NCI-H187 treated with DMSO at 0.1 percent for 48 hours (cell line): ENCODE measurements around the gene MAPT.
"Not testable (repeated sequence)": the region's sequence is repeated elsewhere in the genome, so short reads cannot be mapped to it uniquely, and the experiment has no call there.

Experiments used
- DNase-seq: peaks from one replicate; lab custom pipeline; 2025; lab: John Stamatoyannopoulos, UW

The MAPT gene

DNA sequence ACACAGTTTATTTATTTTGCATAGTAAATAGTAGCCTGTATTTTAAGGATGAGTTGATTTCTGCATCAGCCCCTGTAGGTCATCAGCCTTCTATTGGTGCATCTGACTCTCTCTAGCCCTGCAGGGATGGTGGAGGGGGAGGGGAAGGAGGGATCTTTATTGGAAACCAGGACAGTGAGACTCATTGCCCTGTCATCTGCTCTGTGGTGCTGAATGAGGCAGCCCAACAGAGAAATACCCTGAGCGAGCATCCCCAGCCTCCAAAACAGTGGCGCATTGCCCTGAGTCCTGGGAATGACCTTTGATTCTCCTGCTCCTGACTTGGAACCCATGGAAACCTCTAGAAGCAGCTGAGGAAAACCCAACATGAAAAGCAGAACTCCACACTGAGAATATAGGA lies 59.2 kb downstream of the MAPT start:
- DNase-seq, result no peak

DNA sequence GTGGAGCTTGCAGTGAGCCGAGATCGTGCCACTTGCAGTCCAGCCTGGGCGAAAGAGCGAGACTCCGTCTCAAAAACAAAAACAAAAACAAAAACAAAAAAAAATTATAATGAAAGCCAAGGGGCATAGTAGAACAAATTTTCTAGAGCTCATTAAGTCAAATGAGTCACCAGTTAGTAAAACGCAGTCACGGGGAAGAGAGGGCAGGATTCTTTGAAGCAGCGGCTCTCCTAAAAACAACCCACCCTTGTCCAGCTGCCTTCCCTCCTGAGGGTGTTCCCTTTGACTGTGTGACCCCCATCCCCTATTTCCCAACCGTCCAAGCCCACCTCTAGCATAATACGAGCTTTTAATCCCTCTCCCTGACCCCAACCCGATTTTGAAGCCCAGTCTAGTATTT lies 60.6 kb downstream of the MAPT start:
- DNase-seq, result no peak

DNA sequence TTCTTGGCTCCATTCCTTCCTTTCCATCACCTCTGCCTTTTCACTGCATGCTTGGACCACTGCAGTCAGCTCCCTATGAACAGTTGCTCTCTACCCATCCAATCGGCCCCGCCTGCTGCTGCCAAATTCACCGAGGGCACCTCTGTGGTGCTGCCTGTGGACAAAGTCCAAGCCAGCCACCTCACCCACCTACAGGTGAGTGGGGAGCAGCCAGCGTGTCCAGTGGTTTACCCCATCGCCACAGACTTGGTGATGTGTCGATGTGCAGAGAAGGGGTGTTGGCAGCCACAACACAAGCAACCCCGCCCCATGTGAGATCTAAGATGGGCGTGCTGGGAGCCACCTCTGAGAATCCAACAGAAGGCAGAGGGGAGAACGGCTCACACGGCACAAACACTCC lies 61.0 kb downstream of the MAPT start:
- no peak for DNase-seq

DNA sequence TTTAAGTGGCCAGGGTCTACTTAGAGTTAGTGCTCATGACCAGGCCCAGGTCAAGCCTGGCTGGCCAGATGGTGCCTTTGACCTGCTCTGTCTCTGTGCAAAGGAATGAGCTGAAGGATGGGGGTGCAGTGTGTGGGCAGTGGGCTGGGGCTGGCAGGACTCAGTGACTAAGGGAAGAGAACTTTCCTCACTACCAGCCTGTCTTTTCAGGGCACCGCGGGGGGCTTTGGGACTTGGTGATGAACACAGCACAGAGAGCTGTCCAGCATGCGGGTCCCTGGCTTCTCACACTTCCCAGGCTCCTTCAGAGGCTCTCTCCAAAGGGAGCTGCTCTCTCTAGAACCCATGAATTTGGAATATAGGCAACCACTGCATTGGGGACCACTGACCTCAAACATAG lies 61.7 kb downstream of the MAPT start:
- no peak for DNase-seq

DNA sequence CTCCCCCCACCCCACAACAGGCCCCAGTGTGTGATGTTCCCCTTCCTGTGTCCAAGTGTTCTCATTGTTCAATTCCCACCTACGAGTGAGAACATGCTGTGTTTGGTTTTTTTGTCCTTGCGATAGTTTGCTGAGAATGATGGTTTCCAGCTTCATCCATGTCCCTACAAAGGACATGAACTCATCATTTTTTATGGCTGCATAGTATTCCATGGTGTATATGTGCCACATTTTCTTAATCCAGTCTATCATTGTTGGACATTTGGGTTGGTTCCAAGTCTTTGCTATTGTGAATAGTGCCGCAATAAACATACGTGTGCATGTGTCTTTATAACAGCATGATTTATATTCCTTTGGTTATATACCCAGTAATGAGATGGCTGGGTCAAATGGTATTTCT lies 62.4 kb downstream of the MAPT start:
- not testable (repeated sequence) for DNase-seq

DNA sequence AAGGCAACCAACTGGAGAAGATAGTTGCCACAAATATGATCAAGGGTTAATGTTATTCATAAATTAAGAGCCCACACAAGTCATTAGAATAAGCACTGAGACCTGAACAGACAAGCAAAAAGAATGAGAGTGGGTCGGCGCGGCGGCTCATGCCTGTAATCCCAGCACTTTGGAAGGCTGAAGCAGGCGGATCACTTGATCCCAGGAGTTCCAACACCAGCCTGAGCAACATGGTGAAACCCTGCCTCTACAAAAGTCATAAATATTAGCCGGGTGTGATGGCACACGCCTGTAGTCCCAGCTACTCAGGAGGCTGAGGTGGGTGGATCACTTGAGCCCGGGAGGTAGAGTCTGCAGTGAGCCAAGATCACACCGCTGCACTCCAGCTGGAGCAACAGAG lies 64.0 kb downstream of the MAPT start:
- no peak for DNase-seq

DNA sequence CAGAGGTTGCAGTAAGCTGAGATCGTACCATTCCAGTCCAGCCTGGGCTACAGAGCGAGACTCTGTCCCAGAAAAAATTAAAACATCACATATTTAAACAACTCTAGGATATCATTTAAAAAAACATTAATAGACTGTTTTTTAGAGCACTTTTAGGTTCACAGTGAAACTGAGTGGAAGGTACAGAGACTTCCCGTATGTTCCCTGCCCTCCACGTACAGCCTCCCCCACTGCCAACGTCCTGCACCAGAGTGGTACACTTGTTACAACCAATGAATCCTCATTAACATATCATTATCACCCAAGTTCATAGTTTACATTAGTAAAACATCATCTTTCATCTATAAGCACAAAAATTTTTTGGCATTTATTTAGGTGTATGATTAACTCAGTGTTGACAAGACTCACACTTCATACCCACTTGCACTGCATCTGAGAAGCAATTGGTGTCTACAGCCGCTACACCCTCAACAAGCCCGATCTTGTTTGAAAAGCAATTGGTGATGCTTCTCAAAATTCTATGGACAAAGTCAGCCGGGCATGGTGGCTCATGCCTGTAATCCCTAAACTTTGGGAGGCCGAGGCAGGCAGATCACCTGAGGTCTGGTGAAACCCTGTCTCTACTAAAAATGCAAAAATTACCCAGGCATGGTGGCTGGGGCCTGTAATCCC lies 64.8 kb downstream of the MAPT start:
- DNase-seq, result no peak

DNA sequence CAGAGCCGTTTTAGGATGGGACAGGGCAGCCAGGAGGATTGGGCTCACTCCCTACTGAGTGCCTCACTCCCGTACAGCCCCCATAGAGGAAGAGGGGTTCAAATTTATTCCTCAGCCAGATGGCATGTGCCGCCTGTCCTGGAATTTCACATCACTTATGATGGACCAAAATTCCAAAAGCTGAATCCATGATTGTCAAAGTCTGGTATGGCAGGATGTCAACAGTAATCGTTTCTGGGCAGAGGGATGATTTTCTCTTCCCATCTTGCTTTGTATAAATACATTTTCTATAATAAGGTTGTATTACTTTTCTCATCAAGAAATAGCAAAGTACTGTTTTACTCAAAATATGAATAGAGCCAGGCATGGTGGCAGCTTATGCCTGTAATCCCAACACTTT lies 66.0 kb downstream of the MAPT start:
- DNase-seq, result no peak

DNA sequence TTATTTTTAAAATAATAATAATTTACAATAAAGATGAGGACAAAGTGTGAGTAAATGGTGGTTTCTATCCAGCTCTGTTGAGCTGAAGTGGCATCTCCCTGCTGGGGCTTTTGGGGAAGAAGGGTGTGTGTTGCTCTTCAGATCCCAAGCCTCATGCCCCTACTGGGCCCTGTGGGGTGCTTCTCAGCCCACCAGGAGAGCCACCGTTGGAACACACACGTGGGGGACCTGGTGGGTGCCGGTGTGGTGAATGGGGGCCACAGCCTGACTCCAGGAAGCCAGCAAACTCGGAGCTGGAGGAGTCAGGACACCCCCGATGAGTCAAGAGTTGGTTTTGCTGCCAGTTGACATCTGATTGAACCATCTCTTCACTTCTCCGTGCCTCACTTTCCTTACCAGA lies 66.9 kb downstream of the MAPT start:
- DNase-seq, result no peak

DNA sequence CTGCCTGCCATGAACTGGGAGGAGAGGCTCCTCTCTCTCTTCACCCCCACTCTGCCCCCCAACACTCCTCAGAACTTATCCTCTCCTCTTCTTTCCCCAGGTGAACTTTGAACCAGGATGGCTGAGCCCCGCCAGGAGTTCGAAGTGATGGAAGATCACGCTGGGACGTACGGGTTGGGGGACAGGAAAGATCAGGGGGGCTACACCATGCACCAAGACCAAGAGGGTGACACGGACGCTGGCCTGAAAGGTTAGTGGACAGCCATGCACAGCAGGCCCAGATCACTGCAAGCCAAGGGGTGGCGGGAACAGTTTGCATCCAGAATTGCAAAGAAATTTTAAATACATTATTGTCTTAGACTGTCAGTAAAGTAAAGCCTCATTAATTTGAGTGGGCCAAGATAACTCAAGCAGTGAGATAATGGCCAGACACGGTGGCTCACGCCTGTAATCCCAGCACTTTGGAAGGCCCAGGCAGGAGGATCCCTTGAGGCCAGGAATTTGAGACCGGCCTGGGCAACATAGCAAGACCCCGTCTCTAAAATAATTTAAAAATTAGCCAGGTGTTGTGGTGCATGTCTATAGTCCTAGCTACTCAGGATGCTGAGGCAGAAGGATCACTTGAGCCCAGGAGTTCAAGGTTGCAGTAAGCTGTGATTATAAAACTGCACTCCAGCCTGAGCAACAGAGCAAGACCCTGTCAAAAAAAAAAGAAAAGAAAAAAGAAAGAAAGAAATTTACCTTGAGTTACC lies 68.0 kb downstream of the MAPT start:
- DNase-seq, result no peak

DNA sequence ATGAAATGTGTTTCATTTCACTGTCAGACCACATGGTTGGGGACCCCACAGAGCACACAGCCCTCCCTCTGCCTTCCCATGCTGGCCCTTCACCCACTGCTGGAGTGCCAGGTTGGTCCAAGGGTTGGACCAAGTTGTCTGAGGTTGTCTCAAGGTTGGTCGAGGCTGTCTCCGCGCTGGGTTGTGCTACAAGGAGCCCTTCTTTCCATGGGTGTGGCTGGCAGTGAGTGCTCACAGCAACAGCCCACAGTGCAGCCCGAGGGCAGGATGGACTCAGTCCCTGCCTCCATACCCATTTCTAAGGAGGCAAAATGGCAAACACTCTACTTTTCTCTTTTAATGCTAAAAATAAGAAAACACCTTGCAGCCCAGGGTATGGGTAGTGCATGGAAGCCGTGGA lies 68.9 kb downstream of the MAPT start:
- no peak for DNase-seq

DNA sequence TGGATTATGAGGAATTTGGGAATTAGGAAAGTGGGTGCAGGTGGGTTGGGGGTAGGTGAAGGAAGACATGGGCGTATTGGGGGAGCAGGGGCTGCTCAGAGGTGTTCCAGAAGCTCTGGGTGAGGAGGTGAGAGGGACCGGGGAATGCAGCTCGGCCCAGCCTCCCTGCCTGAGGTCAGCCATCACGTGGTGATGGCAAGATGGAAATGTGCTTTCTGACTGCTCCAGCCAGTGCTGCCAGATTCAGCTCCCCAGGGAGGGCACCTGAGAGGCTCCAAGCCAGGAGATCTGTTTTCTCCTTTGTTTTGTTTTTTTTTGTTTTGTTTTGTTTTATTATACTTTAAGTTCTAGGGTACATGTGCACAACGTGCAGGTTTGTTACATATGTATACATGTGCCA lies 69.5 kb downstream of the MAPT start:
- DNase-seq, result no peak

DNA sequence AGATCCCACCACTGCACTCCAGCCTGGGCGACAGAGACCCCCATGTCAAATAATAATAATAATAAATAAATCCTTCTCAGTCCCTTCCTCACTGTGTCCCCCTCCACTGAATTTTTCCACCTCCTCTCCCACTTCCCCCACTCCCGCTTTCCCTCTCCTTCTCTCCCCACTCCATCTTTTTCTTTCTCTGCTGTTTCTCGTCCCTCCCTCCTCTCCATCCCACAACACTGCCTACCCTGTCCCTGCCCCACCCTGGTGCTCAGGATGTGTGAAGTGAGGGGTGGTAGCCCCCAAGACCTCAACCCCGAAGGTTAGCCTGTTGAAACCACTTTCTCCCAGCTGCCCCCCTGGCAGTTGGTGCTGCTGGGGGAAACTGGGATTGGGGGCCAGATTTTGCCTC lies 70.3 kb downstream of the MAPT start:
- DNase-seq, result no peak

DNA sequence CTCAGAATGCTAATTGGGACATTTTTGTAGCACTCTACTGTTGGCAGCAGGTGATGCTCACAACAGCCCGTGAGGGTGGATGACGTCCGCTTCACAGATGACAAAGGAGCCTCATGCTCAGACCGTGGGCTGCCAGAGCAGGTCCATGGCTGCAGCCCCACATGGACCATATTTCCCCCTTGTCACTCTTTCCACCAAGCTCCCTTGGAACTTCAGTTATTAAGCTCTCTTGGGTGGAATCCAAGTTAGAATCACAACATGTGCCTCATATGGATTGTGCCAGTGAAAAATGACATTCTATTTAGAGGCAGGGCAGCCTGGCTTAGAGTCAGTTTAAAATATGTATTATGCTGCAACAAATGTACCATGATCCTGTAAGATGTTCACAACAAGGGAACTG lies 71.5 kb downstream of the MAPT start:
- DNase-seq, result no peak

DNA sequence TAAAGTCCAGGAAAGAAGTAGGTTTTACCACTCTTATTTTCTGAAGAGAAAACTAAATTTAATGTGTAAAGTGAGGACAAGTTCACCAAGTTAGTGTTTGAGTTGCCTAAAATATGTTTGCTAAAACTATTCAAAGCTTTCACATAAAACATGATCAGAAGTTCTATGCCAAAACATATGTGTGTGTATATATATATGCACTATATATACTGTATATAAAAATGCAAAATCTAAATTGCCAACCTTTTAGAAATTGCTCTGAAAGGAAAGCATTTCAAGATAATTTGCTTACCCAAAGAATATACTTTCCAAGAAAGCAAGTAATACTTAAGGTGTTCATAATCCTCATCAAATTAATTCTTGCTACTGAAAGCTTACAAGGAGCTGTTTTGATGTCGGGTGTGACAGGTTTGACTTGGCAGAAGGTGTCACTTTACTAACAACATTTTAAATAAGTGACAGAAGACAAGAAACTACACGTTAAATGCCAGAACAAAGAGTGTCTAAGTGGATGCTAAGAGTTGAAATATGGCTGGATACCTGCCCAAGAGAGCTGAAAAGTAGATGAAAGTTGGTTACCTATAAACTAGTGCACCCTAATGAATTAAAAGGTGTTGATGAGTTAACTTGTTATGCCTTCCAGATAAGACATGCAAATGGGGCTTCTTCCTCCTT lies 72.4 kb downstream of the MAPT start:
- no peak for DNase-seq

DNA sequence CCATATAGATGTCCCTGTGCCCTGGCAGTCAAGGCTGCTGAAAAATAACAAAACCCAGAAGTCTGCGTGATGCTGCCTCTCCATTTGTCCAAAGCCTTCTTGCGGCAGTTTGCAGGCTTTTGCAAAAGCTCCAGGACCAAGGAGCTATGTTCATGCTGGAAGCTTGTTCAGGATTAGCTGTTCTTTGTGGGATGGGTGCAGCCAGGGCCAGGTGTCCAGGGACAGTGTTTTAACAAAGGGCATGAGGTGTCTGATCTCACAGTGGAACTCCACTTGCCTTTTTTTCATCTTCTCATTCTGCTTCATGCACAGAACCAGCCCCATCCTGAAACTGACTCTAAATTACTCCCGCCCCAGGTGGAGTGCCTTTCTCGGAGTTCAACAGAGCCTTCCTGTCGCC lies 73.0 kb downstream of the MAPT start:
- no peak for DNase-seq

DNA sequence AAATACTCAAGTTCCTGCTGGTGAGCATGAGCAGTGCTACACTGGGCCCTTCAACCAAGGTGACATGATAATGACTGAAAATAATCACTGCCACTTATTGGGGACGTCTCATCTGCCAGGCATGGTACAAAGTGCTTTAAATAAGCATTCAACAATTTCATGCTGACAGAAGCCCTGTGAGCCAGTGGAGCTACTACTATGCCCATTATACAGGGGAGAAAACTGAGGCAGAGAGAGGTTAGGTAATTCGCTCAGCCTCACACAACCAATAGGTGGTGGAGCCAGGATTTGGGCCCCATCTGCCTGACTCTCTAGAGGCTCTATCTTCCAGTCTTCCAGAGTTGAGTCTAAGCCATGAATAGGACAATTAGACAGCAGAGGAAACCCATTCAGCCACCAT lies 74.4 kb downstream of the MAPT start:
- DNase-seq, result no peak

DNA sequence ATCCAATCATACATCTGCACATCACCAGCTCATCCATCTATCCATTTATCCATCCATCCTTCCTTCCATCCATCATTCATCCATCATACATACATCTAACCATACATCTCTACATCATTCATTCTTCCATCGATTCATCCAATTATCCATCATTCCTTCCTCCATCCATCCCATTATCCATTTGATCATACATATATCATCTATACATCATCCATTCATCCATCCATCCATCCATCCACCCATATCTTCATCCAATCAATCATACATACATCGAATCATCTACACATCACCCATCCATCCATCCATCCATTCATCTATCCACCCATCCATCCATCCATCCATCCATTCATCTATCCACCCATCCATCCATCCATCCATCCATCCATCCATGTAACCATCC lies 75.4 kb downstream of the MAPT start:
- DNase-seq, result no peak

DNA sequence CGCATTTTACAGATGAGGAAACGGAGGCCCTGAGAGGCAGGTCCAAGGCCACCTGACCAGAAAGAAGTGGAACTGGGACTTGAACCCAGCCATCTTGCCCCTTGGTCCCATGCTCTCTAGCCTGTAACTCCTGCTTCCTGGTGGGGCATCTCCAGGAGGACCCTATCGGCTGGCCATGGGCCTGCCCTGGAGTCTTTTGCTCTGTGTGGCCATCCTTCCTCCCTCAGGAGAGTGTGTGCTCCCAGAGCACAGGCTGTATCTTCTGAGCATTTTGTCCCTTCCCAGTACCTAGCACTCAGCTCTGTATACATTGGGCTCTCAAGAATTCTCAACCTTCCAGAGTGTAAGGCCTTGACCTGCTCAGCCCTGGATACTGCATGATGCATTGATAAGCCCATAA lies 76.3 kb downstream of the MAPT start:
- DNase-seq, result no peak

DNA sequence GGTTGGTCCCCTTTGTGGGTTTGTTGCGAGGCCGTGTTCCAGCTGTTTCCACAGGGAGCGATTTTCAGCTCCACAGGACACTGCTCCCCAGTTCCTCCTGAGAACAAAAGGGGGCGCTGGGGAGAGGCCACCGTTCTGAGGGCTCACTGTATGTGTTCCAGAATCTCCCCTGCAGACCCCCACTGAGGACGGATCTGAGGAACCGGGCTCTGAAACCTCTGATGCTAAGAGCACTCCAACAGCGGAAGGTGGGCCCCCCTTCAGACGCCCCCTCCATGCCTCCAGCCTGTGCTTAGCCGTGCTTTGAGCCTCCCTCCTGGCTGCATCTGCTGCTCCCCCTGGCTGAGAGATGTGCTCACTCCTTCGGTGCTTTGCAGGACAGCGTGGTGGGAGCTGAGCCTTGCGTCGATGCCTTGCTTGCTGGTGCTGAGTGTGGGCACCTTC lies 77.4 kb downstream of the MAPT start:
- no peak for DNase-seq

DNA sequence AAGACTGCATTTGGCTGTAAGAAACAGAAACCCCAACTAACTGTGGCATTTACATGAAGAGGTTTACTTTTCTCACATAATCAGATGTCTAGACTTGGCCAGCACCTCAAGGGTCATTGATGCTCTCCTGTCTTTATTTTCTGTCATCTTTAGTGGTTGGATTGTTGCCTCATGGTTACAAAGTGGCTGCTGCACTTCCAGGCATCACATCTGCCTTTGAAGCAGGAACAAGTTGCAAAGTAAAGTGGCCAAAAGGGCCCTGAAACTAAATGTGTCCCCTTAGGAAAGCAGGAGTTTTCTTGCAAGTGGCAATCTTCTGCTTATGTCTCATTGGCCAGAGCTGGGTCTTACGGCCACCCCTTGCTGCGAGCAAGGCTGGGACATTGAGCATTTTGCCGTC lies 78.2 kb downstream of the MAPT start:
- no peak for DNase-seq

DNA sequence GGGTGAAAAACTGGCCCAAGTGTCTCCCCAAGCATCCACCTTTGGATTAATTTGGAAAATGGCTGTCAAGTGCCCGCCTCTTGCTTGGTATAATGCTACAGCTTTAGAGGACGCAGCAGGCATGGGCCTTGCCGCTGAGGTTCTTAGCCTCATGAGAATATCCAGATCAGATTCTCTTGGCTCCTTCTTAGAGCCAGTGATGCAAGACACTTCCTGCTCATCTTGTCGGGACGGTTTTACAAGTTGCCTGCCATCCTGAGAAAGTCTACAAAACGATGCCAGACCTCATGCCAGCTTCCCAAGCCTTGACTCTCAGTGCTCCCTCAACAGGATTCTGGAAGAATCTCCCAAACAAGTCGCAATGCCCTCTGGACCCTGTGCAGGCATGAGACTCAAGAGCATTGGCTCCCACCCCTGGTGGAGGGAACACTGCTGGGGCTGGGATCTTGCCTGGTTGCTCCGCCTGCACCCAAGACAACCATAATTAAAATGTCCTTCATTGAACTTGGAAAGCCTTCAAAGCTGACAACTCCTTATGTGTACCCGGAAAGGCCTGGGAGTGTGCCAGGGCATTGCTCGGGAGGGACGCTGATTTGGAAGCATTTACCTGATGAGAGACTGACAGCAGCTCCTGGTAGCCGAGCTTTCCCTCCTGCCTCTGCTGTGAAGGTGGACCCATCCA lies 78.9 kb downstream of the MAPT start:
- no peak for DNase-seq
